Measurements from ENCODE around the gene LDLRAD4.

The LDLRAD4 gene

DNA sequence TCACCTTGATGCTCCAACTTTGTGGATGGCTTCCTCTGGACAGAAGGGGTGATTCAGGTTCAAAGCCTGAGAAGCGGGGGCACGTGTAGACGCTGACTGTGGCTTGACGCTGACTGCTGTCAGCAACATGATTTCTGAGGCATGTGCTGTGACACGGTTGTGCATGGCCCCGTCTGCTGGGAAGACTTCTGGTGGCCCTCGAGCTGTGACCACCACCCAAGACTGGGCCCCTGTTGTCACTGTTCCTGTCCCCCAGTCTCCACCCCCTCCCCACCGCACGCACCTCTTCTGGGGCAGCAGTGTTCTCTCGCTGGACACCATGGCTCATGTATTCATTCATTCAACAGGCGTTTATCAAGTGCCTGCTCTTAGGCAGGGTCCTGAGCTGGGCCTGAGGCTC, 262.8 kb downstream of the LDLRAD4 start:
- Histone ChIP-seq H3K4me3 (replicated peaks; ENCODE audit: insufficient read depth, low read length) (no peak overlapping the region), H3K27ac (replicated peaks) (no peak overlapping the region), H3K27me3 (ENCODE audit: insufficient read depth, poor library complexity, severe bottlenecking) (no peaks in the 10 kb centered on the region)
- no peak for TF ChIP-seq SPI1 (IDR thresholded peaks at IDR 0.05; ENCODE audit: borderline replicate concordance, low read depth)
- no peak for TF ChIP-seq POLR2AphosphoS5 (IDR thresholded peaks at IDR 0.05; ENCODE audit: low read depth)
- TF ChIP-seq CTCF (IDR thresholded peaks at IDR 0.05; ENCODE audit: insufficient read depth, low read length) = no peak
- TF ChIP-seq, protein P1, sequence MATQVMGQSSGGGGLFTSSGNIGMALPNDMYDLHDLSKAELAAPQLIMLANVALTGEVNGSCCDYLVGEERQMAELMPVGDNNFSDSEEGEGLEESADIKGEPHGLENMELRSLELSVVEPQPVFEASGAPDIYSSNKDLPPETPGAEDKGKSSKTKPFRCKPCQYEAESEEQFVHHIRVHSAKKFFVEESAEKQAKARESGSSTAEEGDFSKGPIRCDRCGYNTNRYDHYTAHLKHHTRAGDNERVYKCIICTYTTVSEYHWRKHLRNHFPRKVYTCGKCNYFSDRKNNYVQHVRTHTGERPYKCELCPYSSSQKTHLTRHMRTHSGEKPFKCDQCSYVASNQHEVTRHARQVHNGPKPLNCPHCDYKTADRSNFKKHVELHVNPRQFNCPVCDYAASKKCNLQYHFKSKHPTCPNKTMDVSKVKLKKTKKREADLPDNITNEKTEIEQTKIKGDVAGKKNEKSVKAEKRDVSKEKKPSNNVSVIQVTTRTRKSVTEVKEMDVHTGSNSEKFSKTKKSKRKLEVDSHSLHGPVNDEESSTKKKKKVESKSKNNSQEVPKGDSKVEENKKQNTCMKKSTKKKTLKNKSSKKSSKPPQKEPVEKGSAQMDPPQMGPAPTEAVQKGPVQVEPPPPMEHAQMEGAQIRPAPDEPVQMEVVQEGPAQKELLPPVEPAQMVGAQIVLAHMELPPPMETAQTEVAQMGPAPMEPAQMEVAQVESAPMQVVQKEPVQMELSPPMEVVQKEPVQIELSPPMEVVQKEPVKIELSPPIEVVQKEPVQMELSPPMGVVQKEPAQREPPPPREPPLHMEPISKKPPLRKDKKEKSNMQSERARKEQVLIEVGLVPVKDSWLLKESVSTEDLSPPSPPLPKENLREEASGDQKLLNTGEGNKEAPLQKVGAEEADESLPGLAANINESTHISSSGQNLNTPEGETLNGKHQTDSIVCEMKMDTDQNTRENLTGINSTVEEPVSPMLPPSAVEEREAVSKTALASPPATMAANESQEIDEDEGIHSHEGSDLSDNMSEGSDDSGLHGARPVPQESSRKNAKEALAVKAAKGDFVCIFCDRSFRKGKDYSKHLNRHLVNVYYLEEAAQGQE (IDR thresholded peaks at IDR 0.05; ENCODE audit: insufficient replicate concordance, low read depth) = no peak
- no peak for TF ChIP-seq GABPA (IDR thresholded peaks at IDR 0.05; ENCODE audit: low read depth)
- DNase-seq (ENCODE audit: low read depth in 1 of 2, low spot score in 1 of 2) = no peak

DNA sequence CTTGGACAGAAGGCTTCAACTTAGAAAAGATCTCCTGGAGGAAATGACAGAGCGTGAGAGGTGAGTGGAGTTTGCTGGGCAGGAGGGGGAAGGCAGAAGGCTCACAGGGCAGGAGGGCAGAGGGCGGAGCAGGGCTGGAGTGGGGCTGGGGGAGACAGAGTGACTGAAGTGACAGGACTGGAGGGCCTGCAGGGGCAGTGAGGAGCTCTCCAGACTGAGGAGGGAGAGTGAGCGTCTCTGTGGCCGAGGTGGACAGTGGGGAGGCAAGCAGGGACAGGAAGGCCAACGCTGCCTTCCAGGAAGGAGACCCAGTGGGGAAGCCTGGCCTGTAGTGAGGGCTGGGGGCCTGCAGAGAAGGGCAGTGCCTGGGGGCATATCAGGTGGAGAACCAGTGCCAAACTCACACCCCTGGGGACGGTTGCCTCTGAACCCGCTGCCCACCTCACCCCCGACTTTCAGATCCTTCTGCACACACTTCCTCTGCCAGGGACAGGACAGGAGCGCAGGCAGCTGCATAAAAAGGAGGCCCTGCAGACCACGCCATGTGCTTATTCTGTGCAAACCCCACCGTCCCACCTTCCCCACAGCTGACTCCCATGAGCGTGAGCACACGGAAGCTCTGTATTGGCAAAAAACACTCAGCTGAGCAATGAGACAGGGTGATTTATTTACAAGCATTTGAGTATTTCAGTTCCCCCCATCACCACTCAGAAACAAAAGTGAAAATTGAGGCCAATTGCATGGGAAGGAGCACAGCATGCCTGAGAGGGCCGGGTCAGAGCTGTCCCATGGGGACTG, 263.5 kb downstream of the LDLRAD4 start:
- Histone ChIP-seq H3K27ac (replicated peaks) (no peak overlapping the region), H3K4me3 (replicated peaks; ENCODE audit: insufficient read depth, low read length) (no peak overlapping the region), H3K27me3 (ENCODE audit: insufficient read depth, poor library complexity, severe bottlenecking) (no peaks in the 10 kb centered on the region)
- DNase-seq (ENCODE audit: low read depth in 1 of 2, low spot score in 1 of 2) = no peak
- TF ChIP-seq, protein P1 (IDR thresholded peaks at IDR 0.05; ENCODE audit: insufficient replicate concordance, low read depth) = no peak
- TF ChIP-seq GABPA (IDR thresholded peaks at IDR 0.05; ENCODE audit: low read depth) = no peak
- TF ChIP-seq CTCF (IDR thresholded peaks at IDR 0.05; ENCODE audit: insufficient read depth, low read length) = no peak
- TF ChIP-seq SPI1 (IDR thresholded peaks at IDR 0.05; ENCODE audit: borderline replicate concordance, low read depth) = no peak
- TF ChIP-seq POLR2AphosphoS5 (IDR thresholded peaks at IDR 0.05; ENCODE audit: low read depth) = no peak

DNA sequence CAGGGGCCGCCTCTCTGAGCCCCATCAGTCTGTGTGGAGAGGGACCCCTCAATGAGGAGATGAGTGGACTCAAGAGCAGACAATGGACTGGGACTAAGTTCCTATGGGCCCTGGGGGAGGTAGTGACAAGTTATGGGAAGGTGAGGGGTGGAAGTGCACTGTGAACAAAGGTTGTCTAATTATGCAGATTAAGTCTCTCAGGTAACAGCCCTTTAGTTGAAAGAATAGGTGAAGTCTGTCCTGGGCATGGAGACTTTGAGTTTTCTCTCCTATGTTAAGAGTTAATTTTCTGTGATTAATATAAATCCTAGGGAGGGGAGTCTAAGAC, 264.0 kb downstream of the LDLRAD4 start:
- Histone ChIP-seq H3K27me3 (ENCODE audit: insufficient read depth, poor library complexity, severe bottlenecking) (no peaks in the 10 kb centered on the region), H3K27ac (replicated peaks) (no peak overlapping the region), H3K4me3 (replicated peaks; ENCODE audit: insufficient read depth, low read length) (no peak overlapping the region)
- DNase-seq (ENCODE audit: low read depth in 1 of 2, low spot score in 1 of 2) = no peak
- TF ChIP-seq POLR2AphosphoS5 (IDR thresholded peaks at IDR 0.05; ENCODE audit: low read depth) (no peak), GABPA (IDR thresholded peaks at IDR 0.05; ENCODE audit: low read depth) (no peak)

DNA sequence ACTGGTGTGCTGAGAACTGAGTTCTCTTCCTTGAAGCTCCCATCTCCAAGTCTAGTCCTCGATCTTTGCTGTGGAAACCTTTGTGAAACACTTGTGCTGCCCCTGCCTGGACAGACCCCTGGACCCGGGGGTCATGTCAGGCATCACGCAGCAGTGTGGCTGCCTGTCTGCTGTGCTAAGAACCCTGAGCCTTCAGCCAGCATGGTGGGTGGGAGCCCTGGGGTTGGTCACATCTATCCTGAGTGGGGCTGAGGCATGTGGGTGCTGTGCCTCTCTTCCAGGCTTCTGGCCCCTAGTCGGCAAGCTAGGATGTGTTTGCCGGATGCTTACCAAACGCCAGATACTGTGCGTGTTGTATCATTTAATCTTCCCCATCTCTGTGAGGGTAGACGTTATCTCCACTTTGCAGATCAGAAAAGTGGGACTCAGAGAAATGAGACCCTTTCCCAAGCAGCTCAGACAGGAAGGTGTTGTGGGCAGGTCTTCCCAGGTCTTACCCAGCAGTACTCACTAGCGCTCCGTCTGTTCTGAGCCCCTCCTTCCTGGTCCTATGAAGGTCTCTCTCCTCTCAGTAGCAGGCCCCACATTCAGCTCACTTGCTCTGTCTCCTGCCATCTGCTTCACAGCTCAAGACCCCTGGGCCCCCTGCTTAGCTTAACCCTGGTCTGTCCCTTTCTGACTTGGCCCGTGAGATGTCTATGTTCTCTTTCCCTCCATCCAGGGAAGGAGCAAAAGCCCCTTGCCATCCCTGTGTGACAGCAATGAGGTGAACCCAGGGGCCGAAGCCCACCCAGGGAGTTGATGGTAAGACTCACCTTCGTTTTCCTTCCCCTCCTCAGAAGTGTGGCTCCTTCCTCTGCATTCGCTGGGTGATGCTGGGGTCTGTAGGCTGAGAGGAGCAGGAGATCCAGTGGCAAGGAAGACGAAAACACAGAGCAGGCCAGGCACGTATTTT, 265.0 kb downstream of the LDLRAD4 start:
- H3K4me3 ChIP-seq (replicated peaks; ENCODE audit: insufficient read depth, low read length) = no peak overlapping the region
- no peak overlapping the region for H3K27ac ChIP-seq (replicated peaks)
- no peaks in the 10 kb centered on the region for H3K27me3 ChIP-seq (ENCODE audit: insufficient read depth, poor library complexity, severe bottlenecking)
- TF ChIP-seq CTCF (IDR thresholded peaks at IDR 0.05; ENCODE audit: insufficient read depth, low read length) = no peak
- TF ChIP-seq GABPA (IDR thresholded peaks at IDR 0.05; ENCODE audit: low read depth) = no peak
- TF ChIP-seq, protein P1 (IDR thresholded peaks at IDR 0.05; ENCODE audit: insufficient replicate concordance, low read depth) = no peak
- no peak for DNase-seq (ENCODE audit: low read depth in 1 of 2, low spot score in 1 of 2)

Data from HL-60 (cell line).